Transverse colon (tissue), 3 donors: ENCODE results near the gene AOPEP.

Source experiments
- CTCF ChIP-seq, 5 experiments: fragments of 200-600 bp in 3 of 5; fragments of 450-650 bp in 2 of 5; sonication (generic) in 3 of 5; IDR thresholded peaks; 1 replicate in 2 of 5; 2 replicates in 3 of 5; pipeline ENCODE4 v1.5.1; 2016 to 2017; ENCODE audit warnings: antibody characterized with exemption in 5 of 5, inconsistent platforms in 3 of 5, mild to moderate bottlenecking in 2 of 5, moderate library complexity in 1 of 5
- EP300 ChIP-seq: sonication (generic); formaldehyde crosslinking; IDR thresholded peaks from one replicate; pipeline ENCODE4 v1.6.1; 2017; ENCODE audit warnings: antibody characterized with exemption, low read depth
- POLR2A ChIP-seq: fragments of 450-650 bp; IDR thresholded peaks from one replicate; pipeline ENCODE4 v1.6.1; 2016; ENCODE audit warnings: antibody characterized with exemption, mild to moderate bottlenecking, moderate library complexity

DNA sequence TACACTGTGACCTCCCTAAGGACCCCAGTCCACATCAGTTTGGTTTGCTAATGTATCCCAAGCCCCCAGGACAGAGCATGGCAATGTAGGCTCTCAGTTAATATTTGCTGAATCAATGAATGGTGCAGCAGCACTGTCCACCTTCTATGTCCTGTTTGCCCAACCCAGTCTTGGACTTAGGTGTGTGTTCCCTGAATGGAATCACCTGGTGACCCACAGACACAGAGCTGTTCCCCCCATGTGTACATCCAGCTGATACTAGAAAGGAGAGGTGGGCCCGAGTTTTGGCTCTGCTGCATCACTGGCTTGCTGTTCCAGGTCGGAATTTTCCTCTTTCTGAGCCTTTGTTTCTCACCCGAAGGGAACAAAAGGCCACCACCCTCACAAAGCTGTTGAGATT, 180.2 kb downstream of the AOPEP start:
- no peak for TF ChIP-seq CTCF (IDR thresholded peaks at IDR 0.05)
- no peak for TF ChIP-seq EP300
- TF ChIP-seq POLR2A, result no peak
